Fibroblast of pulmonary artery (primary cell): Measurements from ENCODE around the gene PAX4.

Source experiments
- DNase-seq: peaks from one replicate; pipeline ENCODE4 v3.0.0-alpha.2; 2010; ENCODE audit warnings: low read depth
- H3K4me3 ChIP-seq: replicated peaks from 2 replicates; pipeline ENCODE4 v1.5.1; 2011; ENCODE audit warnings: low read depth, mild to moderate bottlenecking, control low read depth, low read length, moderate library complexity
- CTCF ChIP-seq: IDR thresholded peaks from 2 replicates; pipeline ENCODE4 v1.5.1; 2011; ENCODE audit warnings: mild to moderate bottlenecking, control low read depth, low read length, inconsistent platforms; ENCODE audit errors: missing control alignments

Gene PAX4

GRCh38 chr7:127628445-127628844 is 10.5 kb upstream of the PAX4 start:
- no peak overlapping the region for H3K4me3 ChIP-seq
- no peak for DNase-seq
- peak; percentile 14 for TF ChIP-seq CTCF

- no peak for TF ChIP-seq CTCF
- no peak overlapping the region for H3K4me3 ChIP-seq
Observed at GRCh38 chr7:127625331-127625730, 7.4 kb upstream of the PAX4 start.

GRCh38 chr7:127620406-127621233 is 2.7 kb upstream of the PAX4 start:
- H3K4me3 ChIP-seq: no peak overlapping the region
- DNase-seq: no peak
- TF ChIP-seq CTCF: no peak

More at GRCh38 chr7:127625331-127625730, 7.4 kb upstream of the PAX4 start:
- DNase-seq: no peak

- no peak overlapping the region for H3K4me3 ChIP-seq
Observed at GRCh38 chr7:127619681-127620405, 1.9 kb upstream of the PAX4 start.

GRCh38 chr7:127618775-127619174 is 833 bp upstream of the PAX4 start:
- no peak for TF ChIP-seq CTCF
- H3K4me3 ChIP-seq: no peak overlapping the region
- no peak for DNase-seq

More at GRCh38 chr7:127619681-127620405, 1.9 kb upstream of the PAX4 start:
- TF ChIP-seq CTCF: no peak
- DNase-seq: no peak

- TF ChIP-seq CTCF: no peak
- no peak overlapping the region for H3K4me3 ChIP-seq
- DNase-seq: no peak
Observed at GRCh38 chr7:127616724-127617123, 1.2 kb downstream of the PAX4 start.
